ENCODE measurements around the gene ERMARD.

- TF ChIP-seq, protein P1, sequence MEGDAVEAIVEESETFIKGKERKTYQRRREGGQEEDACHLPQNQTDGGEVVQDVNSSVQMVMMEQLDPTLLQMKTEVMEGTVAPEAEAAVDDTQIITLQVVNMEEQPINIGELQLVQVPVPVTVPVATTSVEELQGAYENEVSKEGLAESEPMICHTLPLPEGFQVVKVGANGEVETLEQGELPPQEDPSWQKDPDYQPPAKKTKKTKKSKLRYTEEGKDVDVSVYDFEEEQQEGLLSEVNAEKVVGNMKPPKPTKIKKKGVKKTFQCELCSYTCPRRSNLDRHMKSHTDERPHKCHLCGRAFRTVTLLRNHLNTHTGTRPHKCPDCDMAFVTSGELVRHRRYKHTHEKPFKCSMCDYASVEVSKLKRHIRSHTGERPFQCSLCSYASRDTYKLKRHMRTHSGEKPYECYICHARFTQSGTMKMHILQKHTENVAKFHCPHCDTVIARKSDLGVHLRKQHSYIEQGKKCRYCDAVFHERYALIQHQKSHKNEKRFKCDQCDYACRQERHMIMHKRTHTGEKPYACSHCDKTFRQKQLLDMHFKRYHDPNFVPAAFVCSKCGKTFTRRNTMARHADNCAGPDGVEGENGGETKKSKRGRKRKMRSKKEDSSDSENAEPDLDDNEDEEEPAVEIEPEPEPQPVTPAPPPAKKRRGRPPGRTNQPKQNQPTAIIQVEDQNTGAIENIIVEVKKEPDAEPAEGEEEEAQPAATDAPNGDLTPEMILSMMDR (IDR thresholded peaks at IDR 0.05; ENCODE audit: low read length) = no peak
- no peak for TF ChIP-seq EZH2 (optimal IDR thresholded peaks at IDR 0.05; ENCODE audit: low read depth, low read length)
Observed at GRCh38 chr6:169803816-169804340, 52.5 kb downstream of the ERMARD start.

All from MM.1S (cell line).